GM19240 (cell line): ENCODE data around the gene MYL5.
"Not testable (repeated sequence)": the region's sequence is repeated elsewhere in the genome, so short reads cannot be mapped to it uniquely, and the experiment has no call there.

ENCODE experiments used
- DNase-seq: peaks from one replicate; pipeline ENCODE4 v3.0.0; 2011; ENCODE audit warnings: low spot score; ENCODE audit not compliant: insufficient read length

MYL5 gene

GRCh38 chr4:684623-685327, 10.4 kb downstream of the MYL5 start:
- no peak for DNase-seq

- no peak for DNase-seq
Measured at GRCh38 chr4:685679-686412, 11.5 kb downstream of the MYL5 start.

GRCh38 chr4:686413-687040, 12.2 kb downstream of the MYL5 start:
- DNase-seq, result no peak

- no peak for DNase-seq
Measured at GRCh38 chr4:687048-687970, 13.0 kb downstream of the MYL5 start.

- DNase-seq, result no peak
Measured at GRCh38 chr4:687971-688853, 13.9 kb downstream of the MYL5 start.

GRCh38 chr4:688854-689681, 14.7 kb downstream of the MYL5 start, which contains the start of gene SLC49A3:
Gene SLC49A3 (minus strand): TSS chr4:689151. CDS start chr4:689127, 24 bp downstream.
- DNase-seq, result no peak

GRCh38 chr4:689723-690122, 15.4 kb downstream of the MYL5 start:
- DNase-seq, result no peak

- no peak for DNase-seq
Measured at GRCh38 chr4:692771-693554, 18.6 kb downstream of the MYL5 start.

GRCh38 chr4:694341-694940, 20.1 kb downstream of the MYL5 start:
- not testable (repeated sequence) for DNase-seq

- no peak for DNase-seq
Measured at GRCh38 chr4:699816-700580, 25.7 kb downstream of the MYL5 start.

GRCh38 chr4:700587-701264, 26.4 kb downstream of the MYL5 start:
- no peak for DNase-seq

- DNase-seq, result no peak
Measured at GRCh38 chr4:702618-703048, 28.3 kb downstream of the MYL5 start.

- DNase-seq, result no peak
Measured at GRCh38 chr4:703336-704197, 29.2 kb downstream of the MYL5 start.

- DNase-seq, result no peak
Measured at GRCh38 chr4:704198-704891, 30.0 kb downstream of the MYL5 start.

GRCh38 chr4:704971-705277, 30.6 kb downstream of the MYL5 start:
- no peak for DNase-seq
